Neural cell (in vitro differentiated cells): Measurements from ENCODE around the gene IRF8. TPM values are rescaled to one million over a fixed set of nuclear protein-coding genes. Genes with fewer than 3 reads are reported as not detected.

ENCODE experiments used
- H2AFZ ChIP-seq: fragments of 200-600, 300-800 bp; sonication (generic), shearing (Covaris generic); 2 replicates; pipeline ENCODE4 v1.6.0; 2014; ENCODE audit warnings: low read depth, mild to moderate bottlenecking, antibody characterized with exemption, low read length, moderate library complexity
- H3F3A ChIP-seq: fragments of 200-600 bp; shearing (Covaris generic); 2 replicates; pipeline ENCODE4 v1.6.1; 2016; ENCODE audit warnings: mild to moderate bottlenecking, moderate library complexity, mixed read lengths, antibody characterized with exemption, low read length; ENCODE audit not compliant: insufficient read depth, poor library complexity, severe bottlenecking
- H3K27ac ChIP-seq: fragments of 200-600, 300-800 bp; sonication (generic), shearing (Covaris generic); 2 replicates; pipeline ENCODE4 v1.5.1; 2014; ENCODE audit warnings: mild to moderate bottlenecking, low read length, moderate library complexity
- H3K27me3 ChIP-seq: fragments of 300-800, 200-600 bp; sonication (generic), shearing (Covaris generic); 2 replicates; pipeline ENCODE4 v1.6.0; 2014; ENCODE audit warnings: mild to moderate bottlenecking, low read depth, low read length, moderate library complexity; ENCODE audit not compliant: insufficient read depth
- H3K36me3 ChIP-seq: fragments of 300-800, 200-600 bp; sonication (generic), shearing (Covaris generic); 2 replicates; pipeline ENCODE4 v1.5.1; 2014; ENCODE audit warnings: mild to moderate bottlenecking, antibody characterized with exemption, low read length, moderate library complexity; ENCODE audit not compliant: insufficient read depth
- H3K4me2 ChIP-seq: fragments of 300-800, 200-600 bp; sonication (generic), shearing (Covaris generic); 2 replicates; pipeline ENCODE4 v1.6.0; 2014; ENCODE audit warnings: mild to moderate bottlenecking, low read length
- H3K4me3 ChIP-seq: fragments of 300-800, 200-600 bp; sonication (generic), shearing (Covaris generic); 2 replicates; pipeline ENCODE4 v1.5.1; 2014; ENCODE audit warnings: mild to moderate bottlenecking, low read length, moderate library complexity
- H3K79me2 ChIP-seq: fragments of 200-600 bp; shearing (Covaris generic); replicated peaks from 2 replicates; pipeline ENCODE4 v1.6.0; 2014; ENCODE audit warnings: mild to moderate bottlenecking, low read length, moderate library complexity; ENCODE audit not compliant: insufficient read depth
- H3K9ac ChIP-seq: fragments of 300-800, 200-600 bp; sonication (generic), shearing (Covaris generic); 2 replicates; pipeline ENCODE4 v1.6.1; 2016; ENCODE audit warnings: mild to moderate bottlenecking, low read length, mixed read lengths
- H3K9me2 ChIP-seq: fragments of 200-600 bp; shearing (Covaris generic); 2 replicates; pipeline ENCODE4 v1.6.1; 2016; ENCODE audit warnings: mild to moderate bottlenecking, low read length, mixed read lengths; ENCODE audit not compliant: insufficient read depth
- H3K9me3 ChIP-seq: fragments of 200-600, 300-800 bp; sonication (generic), shearing (Covaris generic); 2 replicates; pipeline ENCODE4 v1.6.1; 2016; ENCODE audit warnings: mild to moderate bottlenecking, mixed run types, low read length, moderate library complexity, mixed read lengths
- H4K20me1 ChIP-seq: fragments of 200-600 bp; shearing (Covaris generic); 2 replicates; pipeline ENCODE4 v1.6.1; 2016; ENCODE audit warnings: mild to moderate bottlenecking, mixed run types; ENCODE audit not compliant: insufficient read depth
- CTCF ChIP-seq: fragments of 450-650 bp; IDR thresholded peaks from 2 replicates; pipeline ENCODE4 v1.5.1; 2014; ENCODE audit warnings: antibody characterized with exemption, mild to moderate bottlenecking, moderate library complexity; ENCODE audit not compliant: poor library complexity, severe bottlenecking
- EP300 ChIP-seq: fragments of 450-650 bp; conservative IDR thresholded peaks from 2 replicates; pipeline ENCODE4 v1.6.1; 2014; ENCODE audit warnings: antibody characterized with exemption, mild to moderate bottlenecking, moderate library complexity; ENCODE audit not compliant: poor library complexity, severe bottlenecking
- EZH2 ChIP-seq: fragments of 200-600, 300-800 bp; shearing (Covaris generic), sonication (generic); IDR thresholded peaks from 2 replicates; pipeline ENCODE4 v1.6.1; 2014; ENCODE audit warnings: antibody characterized with exemption, low read length, borderline replicate concordance, mild to moderate bottlenecking; ENCODE audit not compliant: insufficient read depth, poor library complexity, severe bottlenecking
- MXI1 ChIP-seq: fragments of 450-650 bp; conservative IDR thresholded peaks from 2 replicates; pipeline ENCODE4 v1.6.1; 2014; ENCODE audit warnings: antibody characterized with exemption, mild to moderate bottlenecking; ENCODE audit not compliant: poor library complexity, severe bottlenecking
- POLR2AphosphoS5 ChIP-seq: IDR thresholded peaks from 2 replicates; pipeline ENCODE4 v1.6.1; 2012
- RAD21 ChIP-seq: fragments of 450-650 bp; conservative IDR thresholded peaks from 2 replicates; pipeline ENCODE4 v1.6.1; 2014; ENCODE audit warnings: antibody characterized with exemption, mild to moderate bottlenecking, moderate library complexity
- REST ChIP-seq: IDR thresholded peaks from 2 replicates; pipeline ENCODE4 v1.6.1; 2012; ENCODE audit warnings: borderline replicate concordance
- SMC3 ChIP-seq: fragments of 450-650 bp; conservative IDR thresholded peaks from 2 replicates; pipeline ENCODE4 v1.6.1; 2014; ENCODE audit warnings: antibody characterized with exemption, mild to moderate bottlenecking, moderate library complexity; ENCODE audit not compliant: poor library complexity
- TAF1 ChIP-seq: IDR thresholded peaks from 2 replicates; pipeline ENCODE4 v1.6.1; 2012; ENCODE audit warnings: low read depth
- polyA plus RNA-seq: library from polyadenylated mRNA; depleted of rRNA; stranded (reverse); fragments of >200 nt; gene quantifications from 2 replicates; pipeline ENCODE4 v1.2.3, GENCODE V29; 2014

Gene IRF8
- polyA plus RNA-seq, 1 donor from 2014 or later = not detected

GRCh38 chr16:85871756-85872155, 27.2 kb upstream of the IRF8 start:
- Histone ChIP-seq H4K20me1 (no peaks in the 10 kb centered on the region), H3F3A (no peaks in the 10 kb centered on the region), H3K27ac (no peak overlapping the region), H3K9ac (no peak overlapping the region), H3K4me3 (no peak overlapping the region), H3K4me2 (no peak overlapping the region), H3K36me3 (no peaks in the 10 kb centered on the region), H3K9me3 (no peaks in the 10 kb centered on the region), H3K79me2 (no peaks in the 10 kb centered on the region), H3K9me2 (no peaks in the 10 kb centered on the region), H2AFZ (no peak overlapping the region), H3K27me3 (no peaks in the 10 kb centered on the region)
- TF ChIP-seq RAD21 (no peak), MXI1 (no peak), EZH2 (no peak), SMC3 (no peak), POLR2AphosphoS5 (no peak), CTCF (no peak), EP300 (no peak), TAF1 (no peak), REST (no peak)

- Histone ChIP-seq H3K27ac (no peak overlapping the region), H2AFZ (no peak overlapping the region), H3K27me3 (no peaks in the 10 kb centered on the region), H3K9me3 (no peaks in the 10 kb centered on the region), H3K79me2 (no peaks in the 10 kb centered on the region), H3K9me2 (no peaks in the 10 kb centered on the region), H4K20me1 (no peaks in the 10 kb centered on the region), H3K36me3 (no peaks in the 10 kb centered on the region), H3F3A (no peaks in the 10 kb centered on the region), H3K9ac (no peak overlapping the region), H3K4me3 (no peak overlapping the region), H3K4me2 (no peak overlapping the region)
- TF ChIP-seq REST = no peak
- TF ChIP-seq MXI1 = no peak
- TF ChIP-seq CTCF = no peak
- TF ChIP-seq EP300 = no peak
- TF ChIP-seq EZH2 = no peak
- no peak for TF ChIP-seq TAF1
- no peak for TF ChIP-seq SMC3
- no peak for TF ChIP-seq POLR2AphosphoS5
- TF ChIP-seq RAD21 = no peak
Measured at GRCh38 chr16:85872734-85873133, 26.2 kb upstream of the IRF8 start.
